ENCODE measurements around the gene GHRH.

Gene GHRH

DNA sequence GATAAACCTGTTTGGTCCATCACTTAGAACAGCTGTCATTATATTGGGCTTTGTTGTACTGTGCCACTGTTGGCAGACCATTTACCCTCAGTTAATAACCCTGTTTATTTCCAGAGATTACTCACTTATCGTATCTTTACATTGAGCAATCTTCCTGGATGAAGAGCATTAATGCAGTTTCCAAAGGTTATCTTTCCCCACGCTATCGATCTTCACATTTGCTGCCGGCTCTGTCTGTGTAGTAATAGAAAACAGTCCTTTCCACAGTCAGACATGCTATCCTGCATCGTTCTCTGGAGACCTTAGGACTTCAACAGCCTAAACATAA, 27.4 kb downstream of the GHRH start:
- DNase-seq (ENCODE audit: low read depth) = no peak
- TF ChIP-seq, protein P1, sequence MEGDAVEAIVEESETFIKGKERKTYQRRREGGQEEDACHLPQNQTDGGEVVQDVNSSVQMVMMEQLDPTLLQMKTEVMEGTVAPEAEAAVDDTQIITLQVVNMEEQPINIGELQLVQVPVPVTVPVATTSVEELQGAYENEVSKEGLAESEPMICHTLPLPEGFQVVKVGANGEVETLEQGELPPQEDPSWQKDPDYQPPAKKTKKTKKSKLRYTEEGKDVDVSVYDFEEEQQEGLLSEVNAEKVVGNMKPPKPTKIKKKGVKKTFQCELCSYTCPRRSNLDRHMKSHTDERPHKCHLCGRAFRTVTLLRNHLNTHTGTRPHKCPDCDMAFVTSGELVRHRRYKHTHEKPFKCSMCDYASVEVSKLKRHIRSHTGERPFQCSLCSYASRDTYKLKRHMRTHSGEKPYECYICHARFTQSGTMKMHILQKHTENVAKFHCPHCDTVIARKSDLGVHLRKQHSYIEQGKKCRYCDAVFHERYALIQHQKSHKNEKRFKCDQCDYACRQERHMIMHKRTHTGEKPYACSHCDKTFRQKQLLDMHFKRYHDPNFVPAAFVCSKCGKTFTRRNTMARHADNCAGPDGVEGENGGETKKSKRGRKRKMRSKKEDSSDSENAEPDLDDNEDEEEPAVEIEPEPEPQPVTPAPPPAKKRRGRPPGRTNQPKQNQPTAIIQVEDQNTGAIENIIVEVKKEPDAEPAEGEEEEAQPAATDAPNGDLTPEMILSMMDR (conservative IDR thresholded peaks at IDR 0.05; ENCODE audit: low read depth, low read length) = no peak
- H3K4me3 ChIP-seq (ENCODE audit: low read length) = no peak overlapping the region

DNA sequence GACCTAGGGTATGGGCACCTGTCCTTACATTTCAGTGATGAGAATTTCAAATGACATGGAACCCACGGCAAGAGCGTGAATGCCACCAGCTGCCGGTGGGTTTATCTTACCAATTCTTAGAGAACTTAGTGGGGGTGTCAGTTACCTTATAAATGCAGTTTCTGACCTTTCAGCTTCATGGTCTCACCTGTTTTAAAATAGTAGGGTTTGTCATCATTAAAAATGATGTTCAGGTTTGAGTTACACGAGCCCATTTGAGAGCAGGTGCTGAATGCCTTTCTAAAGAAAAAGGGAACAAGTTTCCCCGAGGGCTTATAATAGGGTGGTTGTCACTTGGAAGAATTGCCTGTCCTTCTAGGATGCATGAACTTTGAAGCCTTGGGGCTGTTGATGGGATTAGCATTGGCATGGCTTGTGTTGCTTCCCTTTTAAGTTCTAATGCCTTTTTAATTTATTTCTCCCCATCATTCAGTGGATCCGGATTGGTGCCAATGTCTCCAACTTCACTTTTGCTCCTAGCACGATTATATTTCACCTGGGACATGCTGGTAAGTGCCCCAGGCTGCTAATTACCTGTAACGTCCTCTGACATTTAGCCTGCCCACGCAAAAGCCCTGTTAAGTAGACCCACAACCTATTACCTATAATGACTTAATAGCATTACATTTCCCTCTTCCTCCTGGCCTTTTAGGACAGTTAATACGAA, 27.9 kb downstream of the GHRH start:
- H3K4me3 ChIP-seq (ENCODE audit: low read length) = no peak overlapping the region
- TF ChIP-seq, protein P1 (conservative IDR thresholded peaks at IDR 0.05; ENCODE audit: low read depth, low read length) = no peak
- no peak for DNase-seq (ENCODE audit: low read depth)

DNA sequence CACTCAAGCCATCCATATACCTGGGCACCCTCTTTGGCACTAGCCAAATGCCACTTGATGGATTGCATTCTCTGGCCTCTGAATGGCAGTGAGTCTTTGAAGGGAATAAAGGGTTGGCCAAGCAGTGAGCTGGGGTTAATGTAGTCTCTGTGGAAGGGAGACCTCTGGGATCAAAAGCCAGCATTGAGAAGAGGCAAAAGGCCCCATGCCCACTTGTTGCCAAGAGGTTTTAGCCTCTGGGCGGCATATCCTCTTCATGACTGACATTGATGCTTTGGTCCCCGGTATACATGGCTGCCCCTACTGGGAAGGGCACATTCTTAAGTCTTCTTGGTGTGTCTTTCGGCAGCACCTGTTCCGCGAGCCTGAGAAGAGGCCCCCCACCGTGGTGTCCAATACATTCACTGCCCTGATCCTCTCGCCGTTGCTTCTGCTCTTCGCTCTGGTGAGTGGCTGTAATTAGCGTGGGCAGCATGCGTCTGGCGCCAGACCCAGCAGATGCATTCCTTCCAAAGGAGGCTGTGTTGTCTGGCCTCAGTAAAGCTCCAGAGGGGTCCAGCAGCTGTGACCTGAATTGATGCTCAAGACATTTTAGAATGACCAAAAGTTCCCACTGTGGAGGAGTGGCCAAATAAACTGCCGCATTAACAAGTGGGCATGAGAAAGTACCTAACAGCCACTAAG, 29.5 kb downstream of the GHRH start:
- DNase-seq (ENCODE audit: low read depth) = no peak
- TF ChIP-seq, protein P1 (conservative IDR thresholded peaks at IDR 0.05; ENCODE audit: low read depth, low read length) = no peak
- H3K4me3 ChIP-seq (ENCODE audit: low read length) = no peak overlapping the region

DNA sequence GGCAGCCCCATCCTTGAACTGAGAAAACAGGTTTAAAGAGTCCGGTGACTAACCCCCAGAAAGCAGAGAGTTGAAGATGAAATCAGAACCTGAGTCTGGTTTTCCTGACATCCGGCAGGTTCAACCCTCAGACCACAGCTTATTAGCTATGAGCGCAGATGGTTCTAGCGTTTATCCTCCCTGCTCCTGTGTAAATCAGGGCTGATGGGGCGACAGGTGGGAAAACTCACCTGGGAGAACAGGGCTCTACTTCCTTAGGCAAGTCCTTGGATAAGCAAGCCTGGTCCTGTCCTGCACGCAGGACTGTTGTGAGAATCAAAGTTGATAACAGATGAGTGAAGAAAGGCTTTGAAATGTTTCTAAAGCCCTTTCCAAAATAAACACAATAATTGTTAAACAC, 31.4 kb downstream of the GHRH start:
- H3K4me3 ChIP-seq (ENCODE audit: low read length) = no peak overlapping the region
- DNase-seq (ENCODE audit: low read depth) = no peak
- TF ChIP-seq, protein P1 (conservative IDR thresholded peaks at IDR 0.05; ENCODE audit: low read depth, low read length) = no peak

DNA sequence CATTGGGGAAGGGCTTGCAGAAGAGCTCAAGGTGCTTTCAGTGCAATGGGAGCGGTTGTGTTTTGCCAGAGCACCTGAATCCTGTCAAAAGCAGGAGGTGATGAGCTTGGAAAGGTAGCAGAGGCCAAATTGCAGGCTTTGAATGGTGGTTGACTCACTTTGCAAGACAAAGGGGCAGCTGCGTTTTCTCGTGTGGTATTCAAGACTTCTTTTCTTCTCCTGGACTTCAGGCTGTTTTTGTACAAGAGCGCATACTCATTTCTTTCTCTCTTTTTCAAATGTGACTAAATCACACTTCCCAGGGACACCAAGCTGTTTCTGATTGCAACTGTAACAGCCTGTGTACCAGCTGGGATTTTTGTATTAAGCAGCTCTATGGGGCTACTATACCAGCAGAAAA, 32.3 kb downstream of the GHRH start:
- H3K4me3 ChIP-seq (ENCODE audit: low read length) = no peak overlapping the region
- DNase-seq (ENCODE audit: low read depth) = no peak
- TF ChIP-seq, protein P1 (conservative IDR thresholded peaks at IDR 0.05; ENCODE audit: low read depth, low read length) = no peak

DNA sequence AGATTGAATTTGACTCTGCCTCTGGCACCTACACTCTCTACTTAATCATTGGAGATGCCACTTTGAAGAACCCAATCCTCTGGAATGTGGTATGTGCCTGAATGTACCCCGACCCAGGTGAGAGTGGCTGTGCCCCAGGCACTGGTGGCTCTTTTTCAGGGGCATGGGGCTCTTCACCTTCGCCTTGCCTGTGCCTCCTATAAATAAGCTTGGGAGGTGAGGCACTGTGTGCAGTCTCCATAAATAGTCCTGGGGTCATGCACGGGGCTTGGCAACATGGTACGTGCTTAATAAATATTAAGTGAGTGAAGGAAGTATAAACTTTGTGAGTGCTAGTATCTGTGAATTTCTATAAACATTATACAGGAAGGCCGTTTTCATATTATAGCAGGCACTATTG, 33.0 kb downstream of the GHRH start:
- TF ChIP-seq, protein P1 (conservative IDR thresholded peaks at IDR 0.05; ENCODE audit: low read depth, low read length) = no peak
- no peak overlapping the region for H3K4me3 ChIP-seq (ENCODE audit: low read length)
- no peak for DNase-seq (ENCODE audit: low read depth)

DNA sequence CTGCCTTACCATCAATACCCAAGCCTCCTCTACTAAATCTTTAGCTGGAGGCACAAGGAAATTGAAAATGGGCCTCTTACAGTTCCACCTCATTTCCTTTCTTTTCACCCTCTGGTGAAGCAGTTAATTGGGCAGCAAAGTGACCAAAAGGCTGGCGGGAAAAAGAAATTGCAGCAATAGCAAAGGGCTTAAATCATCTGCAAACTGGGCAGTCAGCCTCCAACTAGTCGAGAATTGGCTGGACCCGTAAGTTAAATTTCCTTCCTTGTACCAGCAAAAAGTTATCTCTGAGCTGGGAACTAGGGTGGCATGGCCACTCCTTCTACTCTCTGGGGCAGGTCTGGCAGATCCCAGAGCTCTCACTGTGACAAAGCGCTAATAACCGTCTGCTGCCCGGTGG, 33.5 kb downstream of the GHRH start:
- H3K4me3 ChIP-seq (ENCODE audit: low read length) = no peak overlapping the region
- TF ChIP-seq, protein P1 (conservative IDR thresholded peaks at IDR 0.05; ENCODE audit: low read depth, low read length) = no peak
- DNase-seq (ENCODE audit: low read depth) = no peak

All from retinal pigment epithelial cell (primary cell).